HG03354 (cell line): Measurements from ENCODE around the gene PPM1K.

Experiments used
- ATAC-seq: cut with Tn5 transposase; IDR thresholded peaks from one replicate; pipeline ENCODE4 v1.9.1; 2021; ENCODE audit warnings: mild to moderate bottlenecking; ENCODE audit not compliant: unreplicated experiment, poor library complexity, severe bottlenecking

PPM1K gene

DNA sequence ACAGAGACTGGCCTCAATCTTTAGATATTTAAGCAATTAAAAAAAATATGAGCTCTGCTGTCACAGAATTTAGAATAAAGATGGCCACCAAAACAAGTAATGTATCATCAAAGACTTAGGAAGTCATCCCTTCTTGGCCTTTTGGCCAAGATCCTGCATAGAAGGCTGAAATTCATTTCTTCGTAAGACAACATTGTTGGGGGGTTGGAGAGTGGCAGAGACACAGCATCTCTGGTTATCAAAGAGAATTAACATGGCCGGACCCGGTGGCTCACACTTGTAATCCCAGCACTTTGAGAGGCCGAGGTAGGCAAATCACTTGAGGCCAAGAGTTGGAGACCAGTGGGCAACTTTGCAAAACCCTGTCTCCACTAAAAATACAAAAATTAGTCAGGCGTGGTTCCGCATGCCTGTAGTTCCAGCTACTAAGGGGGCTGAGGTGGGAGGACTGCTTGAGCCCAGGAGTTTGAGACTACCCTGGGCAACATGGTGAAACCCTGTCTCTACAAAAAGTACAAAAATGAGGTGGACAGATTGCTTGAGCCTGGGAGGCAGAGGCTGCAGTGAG lies 4.0 kb downstream of the PPM1K start:
- ATAC-seq, result no peak

DNA sequence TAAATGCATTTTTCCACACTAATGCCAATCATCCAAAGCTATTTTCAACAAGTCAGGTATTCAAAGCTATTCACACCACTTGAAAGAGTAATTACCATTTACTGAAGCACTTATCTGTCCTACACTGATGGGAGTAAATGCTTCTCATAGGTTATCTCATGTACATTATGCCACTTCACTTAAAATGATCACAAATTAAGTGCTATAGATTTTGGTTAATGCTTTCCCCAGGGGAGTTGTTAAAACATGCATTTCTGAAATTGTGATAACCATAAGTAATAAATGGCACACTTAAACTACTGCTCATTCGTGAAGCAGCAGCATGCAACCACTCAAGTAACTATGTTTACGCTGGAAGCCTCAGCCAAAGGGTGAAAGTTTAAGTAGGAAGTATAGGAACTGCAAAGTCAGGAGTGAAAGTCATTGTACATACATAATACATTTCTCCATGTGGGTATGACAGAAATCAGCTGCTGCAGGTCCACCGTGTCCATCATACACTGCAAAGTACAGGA lies 6.6 kb downstream of the PPM1K start:
- no peak for ATAC-seq

DNA sequence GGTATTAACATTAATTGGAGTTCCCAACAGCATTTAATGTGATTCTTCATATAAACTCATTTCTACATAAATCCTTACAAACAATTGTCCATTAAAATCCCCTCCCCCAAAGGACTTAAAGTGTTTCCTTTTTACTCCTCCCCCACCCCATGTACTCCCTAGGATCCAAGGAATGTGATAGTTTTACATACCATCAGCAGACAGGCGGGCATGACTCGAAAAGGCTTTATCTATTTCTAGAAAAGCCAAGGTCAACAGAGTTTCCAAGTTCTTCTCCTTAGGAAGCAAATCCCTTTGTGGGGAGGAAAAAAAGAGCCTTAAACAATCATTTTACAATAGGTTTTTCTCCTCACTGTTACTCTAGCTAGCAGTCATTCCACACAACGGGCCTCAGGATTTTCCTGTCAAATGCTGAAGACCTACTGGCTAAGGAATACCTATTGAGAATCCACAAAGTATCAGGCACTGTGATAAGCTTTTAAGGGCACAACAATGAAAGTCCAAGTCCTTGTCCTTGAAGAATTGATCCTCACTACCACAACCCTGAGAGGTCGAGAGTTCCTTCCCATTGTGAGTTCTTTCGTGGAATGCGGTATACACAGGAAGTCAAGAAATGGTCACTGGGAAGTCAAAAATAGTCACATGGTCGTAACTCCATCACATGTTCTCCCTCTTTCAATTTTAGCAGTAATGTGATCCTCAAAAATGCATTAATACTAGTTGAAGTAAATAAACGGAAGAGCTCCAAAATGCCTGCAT lies 7.2 kb downstream of the PPM1K start:
- no peak for ATAC-seq

DNA sequence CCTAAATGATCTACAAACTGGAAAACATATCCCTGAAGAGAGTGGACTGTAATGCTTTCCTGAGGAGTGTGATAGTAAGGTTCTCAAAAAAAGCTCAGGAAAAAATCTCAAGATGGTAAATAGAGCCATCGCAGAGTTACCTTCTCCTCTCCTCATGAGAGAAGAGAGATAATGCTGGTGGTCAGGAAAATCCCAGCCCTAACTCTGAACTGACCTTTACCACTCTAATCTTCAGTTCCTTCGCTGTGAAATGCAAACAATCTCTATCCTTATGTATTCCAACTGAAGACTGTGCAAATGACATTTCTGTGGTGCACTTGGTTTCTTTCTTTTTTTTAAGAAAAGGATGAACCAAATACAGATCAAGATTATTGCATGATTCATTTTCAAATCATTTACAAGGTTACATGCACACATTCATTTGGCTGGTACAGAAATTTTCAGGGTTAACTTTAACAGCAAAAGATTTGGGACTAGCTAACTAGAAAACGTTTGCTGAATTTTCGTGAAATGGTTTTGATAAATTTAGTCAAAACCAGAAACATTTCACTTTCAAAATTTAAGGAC lies 8.3 kb downstream of the PPM1K start:
- ATAC-seq, result no peak

DNA sequence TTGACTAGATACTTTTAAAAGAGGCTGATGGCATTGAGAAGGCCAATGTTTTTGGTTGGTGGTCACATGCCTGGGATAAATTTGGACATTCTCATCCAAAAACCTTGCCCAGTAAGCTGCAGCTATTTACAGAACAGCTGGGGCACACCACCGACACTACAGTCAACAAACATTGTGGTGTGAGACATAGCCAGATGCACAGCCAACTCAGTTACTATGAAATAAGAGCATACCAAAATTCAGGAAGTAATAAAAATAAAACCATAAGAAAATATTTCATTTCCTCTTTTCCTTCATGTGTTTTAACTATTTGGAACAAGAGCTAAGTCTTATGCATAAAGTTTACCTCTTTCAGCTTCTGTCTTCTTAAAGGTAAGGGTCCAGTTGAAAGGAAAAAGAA lies 8.8 kb downstream of the PPM1K start:
- ATAC-seq, result peak; percentile 76

DNA sequence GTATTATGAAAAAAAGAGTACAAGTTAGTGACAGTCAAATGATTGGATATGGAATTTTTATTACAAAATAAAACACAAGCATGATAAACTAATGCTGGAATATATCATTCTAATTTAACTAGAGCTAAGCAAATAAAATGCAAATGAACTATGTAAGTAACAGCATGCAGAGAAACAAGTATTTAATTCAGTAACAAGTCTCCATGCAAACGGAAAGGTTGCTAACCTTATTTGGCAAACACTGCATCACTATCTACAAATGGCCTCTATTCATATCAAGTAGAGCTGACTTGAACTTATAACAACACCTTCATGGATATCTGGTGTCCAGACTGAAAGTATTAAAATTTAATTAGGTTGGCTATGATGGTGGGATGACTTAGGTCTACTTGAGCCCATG lies 15.4 kb downstream of the PPM1K start:
- no peak for ATAC-seq

DNA sequence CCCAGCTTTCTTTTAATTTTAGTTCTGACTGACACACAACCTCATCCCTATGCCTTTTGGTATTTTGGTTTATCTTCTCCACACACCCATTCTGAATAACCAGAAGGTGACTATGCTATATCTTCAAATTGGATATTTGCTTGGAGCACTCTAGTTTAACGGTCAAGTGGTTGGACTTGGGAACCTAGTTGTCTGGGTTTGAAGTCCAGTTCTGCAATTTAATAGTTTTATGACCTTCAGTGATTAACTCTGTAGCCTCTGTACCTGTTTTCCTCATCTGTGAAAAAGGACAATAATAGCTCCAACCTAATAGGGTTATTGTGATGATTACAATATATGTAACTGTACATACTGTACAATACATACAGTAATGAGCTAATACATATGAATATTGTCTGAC lies 20.0 kb downstream of the PPM1K start:
- no peak for ATAC-seq

DNA sequence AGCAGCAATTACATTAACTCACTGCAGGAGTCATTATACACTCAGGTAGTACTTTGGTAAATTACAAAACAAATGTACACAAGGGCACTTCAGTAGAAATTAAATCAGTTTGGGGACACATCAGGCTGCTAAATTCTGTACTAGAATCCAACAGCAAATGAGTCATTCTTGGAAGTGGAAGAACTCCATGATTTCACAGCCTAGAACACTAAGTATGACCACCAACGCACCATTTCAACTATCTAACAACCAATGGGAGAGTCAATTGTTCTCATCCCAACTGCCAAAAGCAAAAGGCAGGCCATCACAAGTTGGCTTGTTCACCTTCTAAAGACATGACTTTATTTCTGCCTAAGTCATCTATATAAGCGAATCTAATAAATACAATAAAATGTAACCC lies 26.6 kb downstream of the PPM1K start:
- ATAC-seq, result no peak

DNA sequence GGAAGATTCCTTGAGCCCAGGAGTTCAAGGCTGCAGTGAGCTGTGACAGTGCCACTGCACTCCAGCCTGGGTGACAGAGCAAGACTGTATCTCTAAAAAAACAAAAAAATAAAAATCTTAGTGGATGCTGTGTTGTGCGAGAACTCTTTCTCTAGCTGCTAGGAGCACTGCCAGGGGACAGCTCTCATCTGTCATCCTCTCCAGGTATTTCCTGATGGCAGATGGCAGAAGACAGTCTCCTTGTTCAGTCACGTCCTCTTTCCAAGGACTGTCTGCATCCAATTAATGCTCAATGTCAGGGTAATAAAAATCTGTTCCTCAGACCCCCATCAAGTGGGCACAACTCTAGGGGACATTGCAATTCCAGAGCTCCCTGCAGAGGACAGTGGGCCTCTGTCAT lies 29.2 kb downstream of the PPM1K start:
- ATAC-seq, result no peak

DNA sequence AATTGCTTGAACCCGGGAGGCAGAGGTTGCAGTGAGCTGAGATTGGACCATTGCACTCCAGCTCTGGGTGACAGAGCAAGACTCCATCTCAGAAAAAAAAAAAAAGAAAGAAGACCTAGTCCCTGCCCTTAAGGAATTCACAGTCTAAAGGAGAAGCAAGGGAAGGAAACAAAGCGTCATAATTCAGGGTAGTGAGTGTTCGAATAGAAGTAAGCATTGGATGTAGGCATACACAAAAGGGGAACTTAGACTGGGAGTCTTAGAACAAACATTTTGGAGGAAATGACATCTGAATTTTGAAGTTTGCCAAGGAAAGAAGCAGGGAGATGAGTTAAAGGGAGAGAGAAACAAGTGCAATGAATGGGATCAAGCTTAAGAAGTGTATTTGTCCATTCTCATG lies 32.4 kb downstream of the PPM1K start:
- ATAC-seq, result no peak

DNA sequence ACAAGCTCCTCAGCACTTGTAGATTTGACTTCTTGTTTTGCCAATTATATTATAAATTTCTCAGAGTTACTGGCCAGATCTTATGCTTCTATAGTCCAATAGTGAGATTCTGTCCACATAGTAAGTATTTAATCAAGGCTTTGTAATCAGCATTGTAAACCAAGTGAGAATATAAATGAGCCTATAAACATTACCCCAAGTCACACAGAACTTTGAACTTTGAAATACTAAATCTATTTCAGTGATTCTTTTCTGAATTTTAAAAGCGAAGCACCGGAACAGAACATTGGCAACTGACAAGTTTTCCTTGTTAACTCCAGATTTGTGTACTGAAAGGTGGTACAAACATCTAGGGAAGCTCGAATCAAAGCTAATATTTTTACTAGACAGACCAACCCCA lies 37.2 kb downstream of the PPM1K start:
- no peak for ATAC-seq

DNA sequence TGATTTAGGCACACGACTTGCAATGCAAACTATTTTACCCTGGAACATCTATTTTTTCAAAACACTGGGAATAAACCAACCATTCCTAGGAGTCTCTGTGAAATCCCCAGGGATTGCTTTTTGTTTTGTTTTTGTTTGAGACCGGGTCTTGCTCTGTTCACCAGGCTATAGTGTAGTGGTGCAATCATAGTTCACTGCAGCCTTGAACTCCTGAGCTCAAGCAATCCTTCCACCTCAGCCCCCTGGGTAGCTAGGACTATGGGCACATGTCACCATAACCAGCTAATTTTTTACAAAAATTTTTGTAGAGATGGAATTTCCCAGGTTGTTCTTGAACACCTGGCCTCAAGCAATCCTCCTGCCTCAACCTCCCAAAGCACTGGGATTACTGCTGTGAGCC lies 37.8 kb downstream of the PPM1K start:
- no peak for ATAC-seq

DNA sequence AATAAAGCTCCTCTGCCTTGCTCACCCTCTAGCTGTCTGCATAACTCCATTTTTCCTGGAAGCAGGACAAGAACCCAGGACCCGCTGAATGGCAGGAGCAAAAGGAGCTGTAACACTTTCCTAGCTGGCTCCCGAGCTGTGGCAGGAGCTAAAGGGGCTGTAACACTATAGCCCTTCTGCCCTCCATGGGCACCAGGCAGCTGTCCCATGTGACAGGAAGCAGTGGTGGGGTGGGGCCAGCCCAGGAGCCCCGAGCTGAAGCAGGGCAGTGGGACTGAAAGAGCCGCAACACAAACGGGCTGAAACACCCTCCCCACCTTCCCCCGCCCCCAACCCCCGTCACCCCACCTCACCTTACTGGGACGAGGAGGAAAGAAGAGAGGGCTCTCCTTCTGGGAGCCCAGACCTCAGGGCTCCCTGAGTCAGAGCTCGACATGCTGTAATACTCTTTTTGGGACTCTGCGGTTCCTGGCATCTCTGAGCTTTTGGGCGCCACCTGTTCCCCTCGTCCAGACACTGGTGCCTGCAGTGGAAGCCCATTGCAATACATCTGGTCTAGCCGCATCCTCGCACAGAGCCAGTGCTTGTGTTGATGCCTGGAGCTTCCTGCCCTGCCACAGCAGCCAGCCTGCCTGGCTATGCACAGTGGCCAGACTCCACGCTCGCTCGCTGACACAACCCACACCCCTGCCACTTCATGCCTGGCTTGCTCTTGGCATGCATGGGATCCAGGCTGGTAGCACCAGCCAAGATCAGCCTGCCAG lies 39.4 kb downstream of the PPM1K start:
- ATAC-seq, result peak; percentile 87

DNA sequence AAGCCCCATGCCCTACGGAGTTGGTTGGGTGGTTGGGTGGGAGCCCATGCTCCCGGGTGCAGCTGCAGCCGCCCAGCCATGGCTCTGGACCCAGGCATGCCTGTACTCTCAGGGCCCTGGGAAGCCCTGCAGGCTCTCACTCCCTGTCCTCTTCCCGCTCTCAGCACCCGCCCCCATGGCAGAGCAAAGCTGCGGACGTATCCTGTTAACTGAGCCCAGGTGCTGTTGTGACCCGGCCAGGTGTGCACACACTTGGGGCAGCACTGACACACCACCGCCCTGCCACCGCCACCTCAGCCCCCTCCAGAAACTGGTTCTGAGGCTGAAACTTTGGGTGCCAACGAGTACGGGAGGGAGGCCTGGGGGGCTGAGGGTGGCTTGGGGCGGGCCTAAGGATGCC lies 40.3 kb downstream of the PPM1K start:
- ATAC-seq, result no peak

DNA sequence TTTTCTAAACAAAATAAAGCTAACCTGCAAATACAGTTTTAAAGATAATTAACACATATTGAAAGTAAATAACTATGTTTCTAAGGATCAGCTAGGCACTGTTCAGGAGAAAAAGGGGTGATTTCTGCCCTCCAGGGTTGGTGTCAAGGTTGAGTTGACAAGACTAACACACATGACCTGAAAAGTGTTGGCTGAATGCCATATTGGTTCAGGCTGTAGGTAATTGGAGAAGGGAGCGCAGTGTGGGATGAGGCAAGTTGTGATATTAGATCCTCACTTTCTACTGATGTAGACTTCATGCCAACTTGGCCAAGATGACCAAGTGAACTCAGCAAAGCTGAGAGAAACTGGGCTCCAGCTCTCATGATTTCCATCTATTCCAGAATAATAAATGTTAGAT lies 42.2 kb downstream of the PPM1K start:
- no peak for ATAC-seq

DNA sequence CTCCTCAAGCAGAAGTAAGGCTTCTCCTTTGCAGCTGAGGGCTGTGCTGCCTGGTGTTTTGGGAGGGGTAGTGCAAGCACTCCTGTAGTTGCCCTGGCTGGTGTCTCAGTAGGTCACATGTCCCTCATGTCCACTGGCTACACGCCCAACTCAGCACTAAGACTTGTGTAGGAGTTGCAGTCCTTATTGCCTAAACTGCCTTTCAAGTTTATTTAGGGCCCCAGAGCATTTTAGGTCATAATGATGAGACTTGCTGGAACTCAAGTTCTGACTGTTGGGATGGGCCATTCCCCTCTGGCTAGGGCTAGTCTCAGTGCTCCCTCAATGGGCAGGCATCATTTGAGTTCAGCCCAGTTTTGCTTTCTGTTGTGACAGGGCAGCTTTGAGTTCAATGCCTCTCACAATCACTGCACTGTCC lies 44.1 kb downstream of the PPM1K start:
- no peak for ATAC-seq

DNA sequence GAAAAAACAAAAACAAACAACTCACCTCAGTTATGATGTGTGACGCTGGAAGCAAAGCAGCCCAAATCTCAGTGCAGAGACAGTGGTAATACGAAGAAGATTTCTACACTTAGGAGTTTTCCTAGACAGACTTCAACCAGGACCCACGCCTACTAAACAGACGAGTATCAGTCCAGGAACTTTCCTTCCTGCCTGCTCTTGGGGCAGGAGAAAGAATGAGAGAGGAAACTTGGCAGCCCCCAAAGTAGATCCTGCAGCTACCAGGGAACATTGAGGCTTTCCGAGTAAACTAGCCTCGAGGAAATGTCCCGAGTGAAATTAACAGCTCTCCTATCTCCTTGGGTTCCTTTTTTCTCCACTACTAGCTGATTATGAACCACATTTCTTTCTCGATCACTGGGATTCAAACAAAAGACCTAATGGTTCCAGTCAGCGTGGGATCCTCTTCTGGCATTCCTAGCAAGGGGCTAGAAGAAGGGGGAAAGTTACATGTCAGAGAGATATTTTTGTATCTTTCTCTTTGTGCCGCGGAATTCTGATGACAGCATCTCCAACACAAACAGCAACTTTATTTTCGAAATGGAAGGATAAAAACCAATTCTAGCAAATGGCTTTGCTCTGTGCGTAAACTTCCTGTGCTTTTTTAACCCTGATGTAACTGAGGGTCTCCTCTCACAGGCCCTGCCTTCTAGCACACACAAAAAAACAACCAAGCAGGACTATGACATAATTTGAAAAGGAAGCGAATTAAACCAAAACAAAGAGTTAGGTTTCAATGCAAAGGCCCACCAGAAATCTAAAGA lies 53.2 kb downstream of the PPM1K start:
- ATAC-seq, result no peak

DNA sequence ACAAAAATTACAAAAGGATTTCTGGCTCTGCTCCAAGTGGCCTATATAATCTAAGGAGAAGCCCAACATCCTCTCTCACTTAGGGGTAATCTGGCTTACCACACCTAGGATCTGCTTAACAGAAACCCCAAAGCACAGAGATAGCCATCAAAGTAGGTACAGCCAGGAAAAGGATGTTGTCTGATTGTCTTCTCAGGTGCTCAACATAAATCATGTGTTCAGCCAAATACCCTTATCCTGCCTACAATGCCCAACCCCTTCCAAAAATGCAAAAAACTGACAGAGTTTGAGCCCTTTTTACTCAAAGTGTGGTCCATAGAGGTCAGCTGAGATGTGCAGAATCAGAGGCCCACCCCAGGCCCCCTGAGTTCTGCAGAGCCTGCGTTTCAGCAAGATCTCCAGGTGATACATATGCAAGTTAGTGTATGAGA lies 53.9 kb downstream of the PPM1K start:
- ATAC-seq, result no peak

DNA sequence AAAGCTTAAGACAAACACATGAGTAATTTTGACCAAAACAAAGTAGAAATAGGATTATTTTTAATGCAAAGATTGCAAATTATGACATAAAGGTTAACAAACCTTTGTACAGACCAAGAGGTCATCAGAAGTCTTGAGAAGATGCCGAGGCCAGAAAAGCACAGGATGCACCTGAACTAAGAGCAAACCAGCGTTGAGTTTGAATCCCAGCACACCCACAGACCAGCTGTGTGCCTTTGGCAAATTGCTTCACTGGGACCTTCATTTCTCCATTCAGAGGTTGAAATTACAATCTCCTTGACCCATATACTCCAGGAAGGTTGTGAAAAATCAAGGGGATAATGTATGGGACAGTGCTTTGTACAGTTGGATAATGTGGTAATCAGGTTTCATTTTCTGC lies 56.6 kb downstream of the PPM1K start:
- no peak for ATAC-seq

DNA sequence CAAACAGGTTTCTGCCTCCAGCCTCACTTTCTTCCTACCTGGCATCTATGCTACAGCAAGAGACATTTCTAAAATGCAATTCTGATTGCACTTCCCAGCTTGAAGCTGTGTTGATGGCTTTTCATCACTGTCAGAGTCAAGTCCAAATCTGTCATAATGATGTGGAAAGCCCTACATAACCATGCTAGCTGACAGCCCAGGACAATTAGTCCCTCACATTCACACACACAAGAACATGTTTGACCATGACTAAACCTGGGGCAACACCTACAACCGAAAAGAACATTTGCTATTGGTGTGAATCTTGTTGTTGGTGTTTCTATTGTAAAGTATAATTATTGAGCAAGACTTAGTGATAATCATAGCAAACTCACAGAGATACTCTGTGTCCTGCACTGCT lies 58.2 kb downstream of the PPM1K start:
- no peak for ATAC-seq
